Testis (tissue), 3 donors: ENCODE data around the gene AASS. TPM values are rescaled to one million over a fixed set of nuclear protein-coding genes. Genes with fewer than 3 reads are reported as not detected.

Source experiments
- DNase-seq: peaks from one replicate; pipeline ENCODE4 v3.0.0-alpha.2; 2019
- H3K27ac ChIP-seq, 2 donors: fragments of 200-600 bp; sonication (generic); one replicate each; pipeline ENCODE4 v1.5.1; 2019
- H3K27me3 ChIP-seq: fragments of 200-600 bp; sonication (generic); one replicate; pipeline ENCODE4 v1.5.1; 2019
- H3K36me3 ChIP-seq: fragments of 200-600 bp; sonication (generic); one replicate; pipeline ENCODE4 v1.5.1; 2017; ENCODE audit warnings: low read depth; ENCODE audit errors: missing control alignments
- H3K4me1 ChIP-seq: fragments of 200-600 bp; sonication (generic); one replicate; pipeline ENCODE4 v1.5.1; 2019
- H3K4me3 ChIP-seq, 2 donors: fragments of 200-600 bp; sonication (generic); one replicate each; pipeline ENCODE4 v1.5.1; 2017 to 2019
- H3K9me3 ChIP-seq: fragments of 200-600 bp; sonication (generic); one replicate; pipeline ENCODE4 v1.5.1; 2017
- CTCF ChIP-seq, 3 experiments: fragments of 450-650 bp in 2 of 3; fragments of 200-600 bp in 1 of 3; sonication (generic) in 1 of 3; IDR thresholded peaks; one replicate each; pipeline ENCODE4 v1.5.1; 2016 to 2019; ENCODE audit warnings: antibody characterized with exemption in 3 of 3, mild to moderate bottlenecking in 2 of 3, moderate library complexity in 1 of 3
- POLR2A ChIP-seq: fragments of 450-650 bp; IDR thresholded peaks from one replicate; pipeline ENCODE4 v1.6.1; 2017; ENCODE audit warnings: antibody characterized with exemption, mild to moderate bottlenecking, moderate library complexity
- WGBS, 2 donors: methylation state at CpG; one replicate each; pipeline ENCODE4 v1.1.5; 2018; 5-methylcytosine and 5-hydroxymethylcytosine counted together
- intact Hi-C: fragments of 100-400 bp; cut with DNase I; formaldehyde crosslinking; loops from one replicate; pipeline ENCODE4 v1.15.1; 2023; ENCODE audit warnings: low total_unique reads
- polyA plus RNA-seq: library from polyadenylated mRNA; stranded (reverse); fragments of 350-450 nt; fragmentation: Illumina TruSeq; extraction: RNeasy Lipid Tissue Mini Kit (QIAGEN cat#74804); gene quantifications from one replicate; pipeline ENCODE4 v1.2.3, GENCODE V29; 2014; ENCODE audit warnings: low read depth, low replicate concordance; ENCODE audit not compliant: insufficient read depth
- total RNA-seq, 2 donors: library from RNA; depleted of rRNA; stranded (reverse); fragments of >200 nt; gene quantifications; one replicate each; pipeline ENCODE4 v1.2.3, GENCODE V29; 2016

The AASS gene
- total and polyA plus RNA-seq, 3 donors from 2014 or later = 7.5 to 29.8 (median 29.3) TPM

GRCh38 chr7:122059542-122059941, 84.5 kb downstream of the AASS start:
- Histone ChIP-seq H3K4me3 (no peak overlapping the region), H3K27me3 (no peaks in the 10 kb centered on the region), H3K9me3 (no peaks in the 10 kb centered on the region), H3K27ac (peak overlapping the region in 1 of 2 donors; percentile 3), H3K36me3 (no peaks in the 10 kb centered on the region), H3K4me1 (no peaks in the 10 kb centered on the region)
- 55% methylated on average over 4 of the region's 4 CpGs for WGBS, 2 donors
- no peak for DNase-seq
- TF ChIP-seq POLR2A = no peak
- no peak for TF ChIP-seq CTCF (IDR thresholded peaks at IDR 0.05)
- intact Hi-C loops = no loop called here

DNA sequence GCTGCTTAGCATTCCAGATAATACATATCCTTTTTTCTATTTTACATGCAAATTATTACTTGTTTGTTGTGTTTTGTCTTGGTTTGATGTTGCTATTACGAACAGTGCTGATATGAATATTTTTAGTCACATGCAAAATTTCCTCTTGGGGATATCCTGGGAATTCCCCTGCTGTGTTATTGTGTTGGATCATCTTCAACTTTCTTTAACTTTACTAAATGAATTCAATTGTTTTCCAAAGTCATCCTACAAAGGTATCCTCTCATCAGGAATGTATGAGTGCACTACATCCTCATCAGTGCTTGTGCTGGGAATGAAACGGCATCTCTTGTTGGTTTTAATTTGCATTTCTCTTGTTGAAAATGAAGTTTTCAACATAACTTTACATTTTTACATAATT, 87.1 kb downstream of the AASS start:
- Histone ChIP-seq H3K4me3 (no peak overlapping the region), H3K36me3 (no peaks in the 10 kb centered on the region), H3K27me3 (no peaks in the 10 kb centered on the region), H3K4me1 (no peaks in the 10 kb centered on the region), H3K27ac (no peak overlapping the region), H3K9me3 (no peaks in the 10 kb centered on the region)
- TF ChIP-seq CTCF (IDR thresholded peaks at IDR 0.05) (no peak), POLR2A (no peak)
- 45 to 65% methylated on average over 2 of the region's 2 CpGs for WGBS, 2 donors
- no peak for DNase-seq
- intact Hi-C loops = no loop called here

DNA sequence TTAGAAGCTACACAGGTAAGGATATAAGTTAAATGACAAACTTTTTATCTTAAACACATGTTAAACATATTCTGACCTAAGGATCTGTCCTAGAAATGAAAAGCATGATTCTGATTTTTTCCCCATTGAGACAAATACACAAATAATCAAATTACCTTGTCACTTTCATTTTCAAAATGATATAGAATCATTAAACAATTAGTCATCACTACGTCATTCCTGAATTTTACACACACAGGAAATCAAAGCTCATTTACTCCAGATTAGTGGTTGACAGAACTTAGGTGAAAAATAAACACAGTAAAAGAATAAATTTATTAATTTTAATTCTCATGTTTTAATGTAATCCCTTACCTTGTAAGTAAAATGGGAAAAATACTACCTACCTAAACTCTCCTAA, 89.0 kb downstream of the AASS start:
- DNase-seq = no peak
- Histone ChIP-seq H3K9me3 (no peaks in the 10 kb centered on the region), H3K4me1 (no peaks in the 10 kb centered on the region), H3K36me3 (no peaks in the 10 kb centered on the region), H3K27me3 (no peaks in the 10 kb centered on the region), H3K27ac (no peak overlapping the region), H3K4me3 (no peak overlapping the region)
- WGBS, 2 donors = 87 to 91% methylated on average over 1 of the region's 1 CpG
- intact Hi-C loops = no loop called here
- TF ChIP-seq CTCF (IDR thresholded peaks at IDR 0.05) (no peak), POLR2A (no peak)

GRCh38 chr7:122054393-122054792, 89.7 kb downstream of the AASS start:
- no peak overlapping the region for H3K27ac ChIP-seq
- H3K27me3 ChIP-seq = no peaks in the 10 kb centered on the region
- DNase-seq = no peak
- intact Hi-C loops = no loop called here
- no peaks in the 10 kb centered on the region for H3K9me3 ChIP-seq
- TF ChIP-seq CTCF (IDR thresholded peaks at IDR 0.05) (no peak), POLR2A (no peak)
- no peak overlapping the region for H3K4me3 ChIP-seq
- WGBS, 2 donors = 89 to 97% methylated on average over 1 of the region's 1 CpG
- no peaks in the 10 kb centered on the region for H3K36me3 ChIP-seq
- H3K4me1 ChIP-seq = no peaks in the 10 kb centered on the region

- 77 to 91% methylated on average over 3 of the region's 3 CpGs for WGBS, 2 donors
- no peaks in the 10 kb centered on the region for H3K27me3 ChIP-seq
- H3K27ac ChIP-seq = no peak overlapping the region
- H3K4me3 ChIP-seq = no peak overlapping the region
- intact Hi-C loops = no loop called here
- no peak for DNase-seq
- H3K9me3 ChIP-seq = no peaks in the 10 kb centered on the region
- H3K4me1 ChIP-seq = no peaks in the 10 kb centered on the region
- TF ChIP-seq POLR2A = no peak
- no peak for TF ChIP-seq CTCF (IDR thresholded peaks at IDR 0.05)
- no peaks in the 10 kb centered on the region for H3K36me3 ChIP-seq
Measured at GRCh38 chr7:122046402-122046801, 97.6 kb downstream of the AASS start.
